ENCODE measurements around the gene ATP5F1C.

Gene ATP5F1C

DNA sequence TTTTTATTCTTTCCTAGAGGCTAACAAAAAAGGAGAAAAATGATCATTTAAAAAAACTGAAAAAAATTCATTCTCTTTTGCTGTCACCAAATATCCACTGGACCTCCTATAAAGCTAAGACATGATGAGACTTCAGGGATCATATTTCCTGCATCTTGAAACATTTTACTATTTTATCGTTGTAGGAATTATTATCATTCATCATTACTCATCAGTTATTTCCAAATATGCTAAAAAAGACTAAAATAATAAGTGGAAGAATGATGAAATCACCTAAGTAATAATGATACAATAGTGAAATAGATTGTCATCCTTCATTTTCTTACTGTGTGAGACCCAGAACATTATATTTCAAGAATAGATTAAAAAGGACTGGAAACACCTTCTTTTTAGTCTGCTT, 58.6 kb downstream of the ATP5F1C start:
- intact Hi-C loops (cut with micrococcal nuclease) = no loop called here
- Mint-ChIP-seq H3K4me1 (ENCODE audit: low read depth) (peaks cover 7% of the 10 kb centered on the region), H3K4me3 (no peak overlapping the region), H3K36me3 (ENCODE audit: low read depth) (peaks cover 9% of the 10 kb centered on the region), H3K9me3 (no peaks in the 10 kb centered on the region), H3K27ac (no peak overlapping the region), H3K27me3 (no peaks in the 10 kb centered on the region)

GRCh38 chr10:7853226-7853842, 65.4 kb downstream of the ATP5F1C start:
- peaks cover 16% of the 10 kb centered on the region for H3K36me3 Mint-ChIP-seq (ENCODE audit: low read depth)
- no peaks in the 10 kb centered on the region for H3K27me3 Mint-ChIP-seq
- no peaks in the 10 kb centered on the region for H3K9me3 Mint-ChIP-seq
- intact Hi-C loops (cut with micrococcal nuclease) = no loop called here
- H3K4me1 Mint-ChIP-seq (ENCODE audit: low read depth) = peaks cover 36% of the 10 kb centered on the region
- no peak overlapping the region for H3K4me3 Mint-ChIP-seq
- no peak overlapping the region for H3K27ac Mint-ChIP-seq

DNA sequence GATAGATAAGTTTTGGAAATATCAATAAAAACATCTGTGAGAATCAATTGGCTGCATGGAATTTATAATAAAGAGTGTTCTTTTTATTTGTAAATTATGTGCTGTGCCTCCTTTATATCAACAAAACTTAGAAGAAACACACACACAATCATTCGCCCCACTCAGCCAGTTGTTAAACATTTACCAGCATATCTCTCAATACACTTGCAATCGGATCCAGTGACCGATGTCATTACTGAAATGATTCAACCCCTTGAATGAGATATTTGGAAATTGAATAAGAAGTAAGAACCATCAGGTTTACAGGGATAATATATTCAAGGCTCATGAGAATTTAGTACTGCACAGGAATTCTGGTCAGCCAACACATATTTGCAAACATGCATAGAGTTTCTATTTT, 65.9 kb downstream of the ATP5F1C start:
- Mint-ChIP-seq H3K27me3 (no peaks in the 10 kb centered on the region), H3K9me3 (no peaks in the 10 kb centered on the region), H3K4me1 (ENCODE audit: low read depth) (peaks cover 36% of the 10 kb centered on the region), H3K4me3 (no peak overlapping the region), H3K36me3 (ENCODE audit: low read depth) (peaks cover 16% of the 10 kb centered on the region), H3K27ac (no peak overlapping the region)
- intact Hi-C loops (cut with micrococcal nuclease) = no loop called here

- H3K4me1 Mint-ChIP-seq (ENCODE audit: low read depth) = peaks cover 36% of the 10 kb centered on the region
- no peak overlapping the region for H3K27ac Mint-ChIP-seq
Measured at GRCh38 chr10:7855205-7855604, 67.2 kb downstream of the ATP5F1C start.

GRCh38 chr10:7856678-7857077, 68.7 kb downstream of the ATP5F1C start:
- H3K4me3 Mint-ChIP-seq = no peak overlapping the region
- intact Hi-C loops (cut with micrococcal nuclease) = no loop called here
- H3K27me3 Mint-ChIP-seq = no peaks in the 10 kb centered on the region
- peaks cover 20% of the 10 kb centered on the region for H3K36me3 Mint-ChIP-seq (ENCODE audit: low read depth)
- peaks cover 25% of the 10 kb centered on the region for H3K9me3 Mint-ChIP-seq
- H3K4me1 Mint-ChIP-seq (ENCODE audit: low read depth) = peaks cover 36% of the 10 kb centered on the region
- H3K27ac Mint-ChIP-seq = no peak overlapping the region

More at GRCh38 chr10:7855205-7855604, 67.2 kb downstream of the ATP5F1C start:
- peaks cover 16% of the 10 kb centered on the region for H3K36me3 Mint-ChIP-seq (ENCODE audit: low read depth)
- intact Hi-C loops (cut with micrococcal nuclease) = no loop called here
- no peaks in the 10 kb centered on the region for H3K27me3 Mint-ChIP-seq
- no peak overlapping the region for H3K4me3 Mint-ChIP-seq
- H3K9me3 Mint-ChIP-seq = peaks cover 11% of the 10 kb centered on the region

DNA sequence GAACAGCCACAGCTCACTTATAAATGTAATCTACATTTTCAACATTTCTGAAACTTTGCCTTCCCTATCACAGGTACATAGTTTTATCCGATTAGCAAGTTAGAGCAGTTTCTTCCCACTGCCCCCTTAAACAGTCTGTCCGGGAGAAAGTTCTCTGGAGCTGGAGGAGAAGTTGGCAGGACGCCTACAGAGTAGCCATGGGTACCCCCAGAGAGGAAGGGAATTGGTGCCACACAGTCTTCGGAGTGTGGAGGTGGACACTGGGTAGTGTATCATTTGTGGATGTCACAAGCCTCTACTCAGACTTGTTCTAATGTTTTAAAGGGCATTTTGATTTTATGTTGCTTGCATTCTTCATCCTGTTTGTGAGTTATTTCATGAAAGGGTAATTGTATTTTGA, 69.3 kb downstream of the ATP5F1C start:
- Mint-ChIP-seq H3K4me1 (ENCODE audit: low read depth) (peaks cover 36% of the 10 kb centered on the region), H3K27me3 (no peaks in the 10 kb centered on the region), H3K4me3 (no peak overlapping the region), H3K9me3 (peaks cover 31% of the 10 kb centered on the region), H3K36me3 (ENCODE audit: low read depth) (peaks cover 20% of the 10 kb centered on the region), H3K27ac (no peak overlapping the region)
- intact Hi-C loops (cut with micrococcal nuclease) = no loop called here

Data from dendritic cell treated with granulocyte-macrophage colony-stimulating factor and Interleukin-4, amounts not matched to agents 40 ng/mL and 50 ng/mL, for 4 days (primary cell).